Kidney epithelial cell (primary cell): ENCODE results near the gene EIF3D. TPM values are rescaled to one million over a fixed set of nuclear protein-coding genes. Genes with fewer than 3 reads are reported as not detected.

Source experiments
- DNase-seq: peaks from one replicate; pipeline ENCODE4 v3.0.0-alpha.2; 2010; ENCODE audit warnings: low read depth
- H3K27me3 ChIP-seq: 2 replicates; pipeline ENCODE4 v1.6.0; 2011; ENCODE audit warnings: low read length; ENCODE audit not compliant: control insufficient read depth, insufficient read depth
- H3K36me3 ChIP-seq: 2 replicates; pipeline ENCODE4 v1.5.1; 2011; ENCODE audit warnings: low read length; ENCODE audit not compliant: control insufficient read depth, insufficient read depth
- H3K4me3 ChIP-seq: 2 replicates; pipeline ENCODE4 v1.5.1; 2011; ENCODE audit warnings: low read depth, mild to moderate bottlenecking, control low read depth, low read length
- CTCF ChIP-seq: IDR thresholded peaks from 2 replicates; pipeline ENCODE4 v1.5.1; 2011; ENCODE audit warnings: mild to moderate bottlenecking, moderate library complexity, low read length, control low read depth, inconsistent platforms; ENCODE audit not compliant: insufficient read depth, poor library complexity, severe bottlenecking
- total RNA-seq: library from RNA; depleted of rRNA; stranded (reverse); fragments of >200 nt; gene quantifications from 2 replicates; pipeline ENCODE4 v1.2.3, GENCODE V29; 2015

Gene EIF3D
- 551 and 619 TPM in 2 replicates for total RNA-seq

- Histone ChIP-seq H3K27me3 (no peaks in the 10 kb centered on the region), H3K4me3 (peak within 1 kb of the TSS; percentile 73), H3K36me3 (no peaks in the 10 kb centered on the region)
- no peak for TF ChIP-seq CTCF
- peak; percentile 99 for DNase-seq
Measured at GRCh38 chr22:36528795-36529751, at the start of gene EIF3D. Gene EIF3D (minus strand): TSS chr22:36529166. CDS start chr22:36526121, 3,045 bp downstream.

GRCh38 chr22:36578619-36579018 is 49.7 kb upstream of the EIF3D start:
- Histone ChIP-seq H3K4me3 (no peak overlapping the region), H3K27me3 (peaks cover 6% of the 10 kb centered on the region), H3K36me3 (no peaks in the 10 kb centered on the region)
- no peak for DNase-seq
- no peak for TF ChIP-seq CTCF

GRCh38 chr22:36577019-36577418 is 48.1 kb upstream of the EIF3D start:
- Histone ChIP-seq H3K36me3 (no peaks in the 10 kb centered on the region), H3K4me3 (no peak overlapping the region), H3K27me3 (peaks cover 6% of the 10 kb centered on the region)
- peak; percentile 4 for TF ChIP-seq CTCF
- peak; percentile 75 for DNase-seq

- Histone ChIP-seq H3K27me3 (peaks cover 2% of the 10 kb centered on the region), H3K4me3 (no peak overlapping the region), H3K36me3 (no peaks in the 10 kb centered on the region)
- no peak for DNase-seq
- TF ChIP-seq CTCF: no peak
Measured at GRCh38 chr22:36574728-36575127, 45.8 kb upstream of the EIF3D start.

GRCh38 chr22:36573815-36574363 is 44.9 kb upstream of the EIF3D start:
- no peak for TF ChIP-seq CTCF

GRCh38 chr22:36571991-36572390 is 43.0 kb upstream of the EIF3D start:
- no peak overlapping the region for H3K4me3 ChIP-seq
- H3K27me3 ChIP-seq: no peaks in the 10 kb centered on the region
- H3K36me3 ChIP-seq: no peaks in the 10 kb centered on the region
- no peak for DNase-seq
- TF ChIP-seq CTCF: no peak

More at GRCh38 chr22:36573815-36574363, 44.9 kb upstream of the EIF3D start:
- no peak for DNase-seq
- Histone ChIP-seq H3K27me3 (no peaks in the 10 kb centered on the region), H3K4me3 (no peak overlapping the region), H3K36me3 (no peaks in the 10 kb centered on the region)
